Epithelial cell of proximal tubule (primary cell): ENCODE results near the gene KL. TPM values are rescaled to one million over a fixed set of nuclear protein-coding genes. Genes with fewer than 3 reads are reported as not detected.
A peak's percentile ranks its signal among the peaks of the same experiment; 100 is the strongest.

Experiments
- DNase-seq: peaks from one replicate; pipeline ENCODE4 v3.0.0-alpha.2; 2011; ENCODE audit warnings: low read depth
- H3K4me3 ChIP-seq: 2 replicates; pipeline ENCODE4 v1.5.1; 2011; ENCODE audit warnings: low read depth, mild to moderate bottlenecking, low read length
- total RNA-seq: library from RNA; depleted of rRNA; stranded (reverse); fragments of >200 nt; gene quantifications from 2 replicates; pipeline ENCODE4 v1.2.3, GENCODE V29; 2015
- TF ChIP-seq, protein P1 (sequence below): conservative IDR thresholded peaks from 2 replicates; pipeline ENCODE4 v1.5.1; 2012; ENCODE audit warnings: low read depth, mild to moderate bottlenecking, low read length

Gene KL
- total RNA-seq, 1 donor from 2014 or later, result 1.4 TPM

DNA sequence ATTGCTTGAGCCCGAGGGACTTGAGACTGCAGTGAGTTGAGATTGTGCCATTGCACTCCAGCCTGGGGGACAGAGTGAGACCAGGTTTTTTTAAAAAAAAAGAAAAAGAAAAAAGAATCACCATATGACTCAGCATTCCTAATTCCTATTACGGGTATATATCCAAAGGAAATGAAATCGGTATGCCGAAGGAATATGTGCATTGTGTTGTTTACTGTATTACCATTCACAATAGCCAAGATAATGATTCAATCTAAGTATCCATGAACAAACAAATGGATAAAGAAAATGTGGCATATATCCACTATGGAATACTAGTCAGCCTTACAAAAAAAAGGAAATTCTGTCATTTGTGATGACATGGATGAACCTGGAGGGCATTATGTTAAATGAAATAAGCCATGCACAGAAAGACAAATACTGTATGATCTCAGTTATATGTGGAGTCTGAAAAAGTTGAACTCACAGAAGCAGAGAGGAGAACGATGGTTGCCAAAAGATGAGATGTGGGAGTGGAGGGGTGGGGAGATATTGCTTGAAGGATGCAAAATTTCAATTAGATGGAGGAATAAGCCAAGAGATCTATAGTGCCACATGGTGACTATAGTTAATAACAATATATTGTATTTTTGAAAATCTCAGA is 4.3 kb upstream of the KL start:
- no peak overlapping the region for H3K4me3 ChIP-seq
- no peak for DNase-seq
- TF ChIP-seq, protein P1, sequence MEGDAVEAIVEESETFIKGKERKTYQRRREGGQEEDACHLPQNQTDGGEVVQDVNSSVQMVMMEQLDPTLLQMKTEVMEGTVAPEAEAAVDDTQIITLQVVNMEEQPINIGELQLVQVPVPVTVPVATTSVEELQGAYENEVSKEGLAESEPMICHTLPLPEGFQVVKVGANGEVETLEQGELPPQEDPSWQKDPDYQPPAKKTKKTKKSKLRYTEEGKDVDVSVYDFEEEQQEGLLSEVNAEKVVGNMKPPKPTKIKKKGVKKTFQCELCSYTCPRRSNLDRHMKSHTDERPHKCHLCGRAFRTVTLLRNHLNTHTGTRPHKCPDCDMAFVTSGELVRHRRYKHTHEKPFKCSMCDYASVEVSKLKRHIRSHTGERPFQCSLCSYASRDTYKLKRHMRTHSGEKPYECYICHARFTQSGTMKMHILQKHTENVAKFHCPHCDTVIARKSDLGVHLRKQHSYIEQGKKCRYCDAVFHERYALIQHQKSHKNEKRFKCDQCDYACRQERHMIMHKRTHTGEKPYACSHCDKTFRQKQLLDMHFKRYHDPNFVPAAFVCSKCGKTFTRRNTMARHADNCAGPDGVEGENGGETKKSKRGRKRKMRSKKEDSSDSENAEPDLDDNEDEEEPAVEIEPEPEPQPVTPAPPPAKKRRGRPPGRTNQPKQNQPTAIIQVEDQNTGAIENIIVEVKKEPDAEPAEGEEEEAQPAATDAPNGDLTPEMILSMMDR, result no peak

DNA sequence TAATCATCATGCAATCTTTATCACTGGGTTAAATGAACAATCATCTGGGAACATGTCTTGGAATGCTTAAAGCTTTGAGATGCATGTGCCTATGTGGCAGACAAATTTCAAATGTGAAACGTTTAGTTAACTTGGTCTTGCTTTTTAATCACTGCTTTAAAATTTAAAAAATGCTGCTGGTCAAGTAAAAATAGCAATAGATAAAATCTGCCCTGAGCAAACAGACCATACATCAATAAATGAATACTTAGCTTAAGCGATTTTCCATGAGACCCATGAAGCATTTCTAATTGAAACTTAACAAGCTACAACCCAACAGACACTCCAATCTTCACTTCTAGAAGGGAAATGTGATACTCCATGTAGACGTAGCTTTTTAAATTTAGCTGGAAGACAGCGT is 1.9 kb upstream of the KL start:
- TF ChIP-seq, protein P1, result no peak
- H3K4me3 ChIP-seq, result no peak overlapping the region
- DNase-seq, result no peak

DNA sequence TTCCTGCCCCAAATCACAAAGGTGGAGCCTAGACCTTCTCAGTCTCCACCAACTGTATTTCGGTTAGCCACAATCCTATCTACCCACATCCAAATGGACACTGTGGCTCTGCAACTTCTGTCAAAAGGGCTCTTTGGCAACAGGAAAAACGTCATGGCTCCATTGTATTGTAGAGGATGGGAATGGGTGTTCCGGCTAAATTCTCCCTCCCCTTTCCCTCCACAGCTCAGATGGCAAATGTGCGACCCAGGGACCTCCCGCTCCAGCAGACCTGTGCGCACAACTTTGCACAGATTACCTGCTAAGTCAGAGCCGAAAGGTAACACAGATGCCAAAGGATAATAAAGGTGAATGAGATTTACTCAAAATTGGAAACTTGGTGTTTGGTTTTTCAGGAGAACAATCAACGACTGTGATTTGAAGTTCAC is 968 bp upstream of the KL start:
- no peak for DNase-seq
- TF ChIP-seq, protein P1, result no peak
- H3K4me3 ChIP-seq, result peak overlapping the region; percentile 55

DNA sequence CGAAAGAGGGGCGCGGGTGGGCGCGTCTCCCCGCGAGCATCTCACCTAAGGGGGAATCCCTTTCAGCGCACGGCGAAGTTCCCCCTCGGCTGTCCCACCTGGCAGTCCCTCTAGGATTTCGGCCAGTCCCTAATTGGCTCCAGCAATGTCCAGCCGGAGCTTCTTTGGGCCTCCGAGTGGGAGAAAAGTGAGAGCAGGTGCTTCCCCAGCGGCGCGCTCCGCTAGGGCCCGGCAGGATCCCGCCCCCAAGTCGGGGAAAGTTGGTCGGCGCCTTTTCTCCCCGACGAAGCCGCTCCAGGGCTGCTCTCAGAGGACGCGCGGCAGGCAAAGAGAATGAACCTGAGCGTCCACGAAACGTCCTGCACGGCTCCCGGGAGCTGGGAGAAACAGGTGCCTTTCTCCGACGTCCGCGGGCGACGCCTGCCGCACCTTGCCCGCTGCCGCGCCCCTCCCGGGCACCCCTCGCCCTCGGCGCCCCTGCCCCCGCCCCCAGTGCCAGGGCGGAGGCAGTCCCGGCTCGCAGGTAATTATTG is 366 bp upstream of the KL start:
- no peak for DNase-seq
- TF ChIP-seq, protein P1, result no peak
- H3K4me3 ChIP-seq, result peak overlapping the region; percentile 55

DNA sequence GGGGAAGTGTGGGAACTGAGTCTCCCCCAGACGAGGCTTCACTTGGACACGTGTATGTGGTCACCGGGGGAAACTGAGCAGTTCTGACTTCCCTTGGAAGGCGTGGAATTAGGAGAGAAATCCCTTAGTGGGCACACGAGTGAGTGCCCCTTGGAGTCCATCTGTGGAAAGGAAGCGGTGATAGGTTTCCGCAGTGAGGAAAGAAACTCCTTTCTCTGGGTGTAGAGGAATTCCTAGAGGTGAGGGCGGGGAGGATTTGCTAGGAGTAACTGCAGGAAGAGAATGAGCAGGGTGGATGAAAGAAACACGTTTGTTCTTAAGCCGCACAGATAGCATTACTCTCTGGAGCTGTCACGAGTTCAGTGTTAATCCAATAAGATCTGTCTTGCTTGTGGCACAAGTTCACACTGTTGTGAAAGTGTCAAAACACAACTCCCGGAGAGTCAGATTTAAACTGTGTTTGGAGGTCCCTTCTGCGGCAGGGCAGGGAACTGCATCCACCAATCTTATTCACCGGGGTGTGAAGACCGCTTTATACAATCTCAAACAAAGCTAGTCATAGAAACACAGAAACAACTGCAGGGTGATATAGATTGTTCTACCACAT is 1.2 kb downstream of the KL start:
- H3K4me3 ChIP-seq, result peak overlapping the region; percentile 60
- TF ChIP-seq, protein P1, result peak; percentile 78
- peak; percentile 92 for DNase-seq

DNA sequence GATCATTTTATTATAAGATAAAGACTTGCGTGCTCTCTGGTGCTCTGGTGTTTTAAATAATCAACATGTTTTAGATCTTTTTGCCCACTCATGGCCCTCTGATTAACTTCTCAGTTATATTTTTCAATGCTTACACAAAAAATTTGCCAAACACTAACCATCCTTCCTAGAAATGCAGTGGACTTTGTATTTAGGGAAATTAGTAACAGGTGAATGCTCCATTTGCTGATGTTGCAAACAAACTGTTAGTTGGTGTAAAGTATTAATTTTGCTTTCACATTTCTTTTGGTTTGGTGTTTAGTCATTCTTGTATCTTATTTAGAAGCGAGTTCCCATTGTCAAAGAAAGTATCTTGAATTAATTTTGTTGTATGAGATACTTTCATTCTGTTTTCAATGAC is 2.7 kb downstream of the KL start:
- DNase-seq, result no peak
- no peak overlapping the region for H3K4me3 ChIP-seq
- TF ChIP-seq, protein P1, result no peak
